HG03045 (cell line): ENCODE data around the gene KCNJ18.
"Not testable (repeated sequence)": the region's sequence is repeated elsewhere in the genome, so short reads cannot be mapped to it uniquely, and the experiment has no call there.

Source experiments
- ATAC-seq: cut with Tn5 transposase; IDR thresholded peaks from one replicate; pipeline ENCODE4 v1.9.1; 2021; ENCODE audit warnings: mild to moderate bottlenecking, moderate library complexity; ENCODE audit not compliant: unreplicated experiment

KCNJ18 gene

GRCh38 chr17:21749696-21750531, 57.6 kb downstream of the KCNJ18 start:
- not testable (repeated sequence) for ATAC-seq

DNA sequence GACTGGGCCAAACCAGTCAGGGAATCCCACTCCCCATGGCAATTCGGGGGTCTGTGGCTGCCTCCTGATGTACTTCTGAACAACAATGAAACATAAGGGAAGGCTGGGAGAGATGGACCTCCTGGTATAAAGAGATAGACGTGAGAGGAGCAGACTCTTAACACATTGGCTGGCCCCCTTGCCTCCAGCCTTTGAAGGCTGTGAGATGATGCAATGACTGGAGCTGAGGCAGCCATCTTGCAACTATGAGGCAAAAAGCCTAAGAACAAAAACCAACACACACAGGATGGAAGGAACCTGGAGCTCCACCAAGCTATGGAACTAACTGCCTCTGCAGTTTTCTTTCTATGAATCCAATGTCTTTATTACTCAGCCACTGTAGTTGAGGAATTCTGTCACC, 58.8 kb downstream of the KCNJ18 start:
- ATAC-seq = not testable (repeated sequence)
